Activated CD8-positive, alpha-beta memory T cell treated with anti-CD3 and anti-CD28 coated beads, Interleukin-2, amount 50 U/mL, for 24 hours (primary cell): ENCODE results near the gene LRRC1.

Source experiments
- DNase-seq: peaks from one replicate; pipeline ENCODE4 v3.0.0-alpha.2; 2020; ENCODE audit errors: extremely low read depth

LRRC1 gene

GRCh38 chr6:53961679-53962370 is 167.0 kb downstream of the LRRC1 start:
- no peak for DNase-seq

- no peak for DNase-seq
Observed at GRCh38 chr6:53962646-53963045, 167.8 kb downstream of the LRRC1 start.

GRCh38 chr6:53967415-53967814 is 172.6 kb downstream of the LRRC1 start:
- DNase-seq = no peak
